Aorta (tissue), 5 donors: Measurements from ENCODE around the gene PRKAG2. TPM values are rescaled to one million over a fixed set of nuclear protein-coding genes. Genes with fewer than 3 reads are reported as not detected.
A peak's percentile ranks its signal among the peaks of the same experiment; 100 is the strongest.

Experiments
- ATAC-seq: fragments of 200-7000 bp; cut with Tn5 transposase; one replicate; pipeline ENCODE4 v1.9.1; 2022; ENCODE audit warnings: moderate library complexity; ENCODE audit not compliant: low FRiP score
- DNase-seq, 2 donors: peaks; one replicate each; pipeline ENCODE4 v3.0.0-alpha.2; 2020
- H3K27ac ChIP-seq, 2 donors: one replicate each; pipeline ENCODE4 v1.5.1; 2013; ENCODE audit warnings: low read length in 2 of 2, mild to moderate bottlenecking in 2 of 2, moderate library complexity in 2 of 2, control low read depth in 1 of 2, inconsistent platforms in 1 of 2, low read depth in 1 of 2
- H3K27me3 ChIP-seq, 2 donors: one replicate each; pipeline ENCODE4 v1.6.1; 2013; ENCODE audit warnings: control low read depth in 1 of 2, low read length in 1 of 2, mild to moderate bottlenecking in 1 of 2, moderate library complexity in 1 of 2; ENCODE audit not compliant: insufficient read depth in 2 of 2, control insufficient read depth in 1 of 2
- H3K36me3 ChIP-seq, 2 donors: one replicate each; pipeline ENCODE4 v1.6.1; 2013; ENCODE audit warnings: control low read depth in 1 of 2, low read length in 1 of 2, mild to moderate bottlenecking in 1 of 2; ENCODE audit not compliant: insufficient read depth in 2 of 2, control insufficient read depth in 1 of 2
- H3K4me1 ChIP-seq, 2 donors: one replicate each; pipeline ENCODE4 v1.6.1; 2013; ENCODE audit warnings: low read length in 2 of 2, control low read depth in 1 of 2, mild to moderate bottlenecking in 1 of 2, moderate library complexity in 1 of 2; ENCODE audit not compliant: insufficient read depth in 2 of 2, control insufficient read depth in 1 of 2
- H3K4me3 ChIP-seq, 2 donors: one replicate each; pipeline ENCODE4 v1.5.1; 2013; ENCODE audit warnings: low read length in 2 of 2, control low read depth in 1 of 2, mild to moderate bottlenecking in 1 of 2
- H3K9me3 ChIP-seq: one replicate; pipeline ENCODE4 v1.6.1; 2013; ENCODE audit warnings: mild to moderate bottlenecking, low read length; ENCODE audit not compliant: control insufficient read depth
- WGBS, 2 donors: extraction: QIAGEN DNeasy Blood & Tissue Kit; methylation state at CpG; one replicate each; pipeline ENCODE4 v1.1.7; 2013; 5-methylcytosine and 5-hydroxymethylcytosine counted together
- intact Hi-C, 2 donors: fragments of 100-400 bp; cut with DNase I; formaldehyde crosslinking; loops; one replicate each; pipeline versions ENCODE4 v1.14.2 to v1.15.0; 2022
- polyA plus RNA-seq, 2 donors: library from polyadenylated mRNA; stranded (reverse); fragments of 200-250 nt; gene quantifications; one replicate each; pipeline ENCODE4 v1.2.3, GENCODE V29; 2013
- total RNA-seq, 2 donors: library from RNA; stranded (reverse); fragmentation: NEBNext Ultra II Directional; extraction: Animal tissue kit (Norgen Biotek cat#: 25700); gene quantifications; one replicate each; pipeline ENCODE4 v1.2.1, GENCODE V29; 2021
- donor health status: healthy with polysubstance abuse.
- donor health status: Bipolar disorder and iron deficiency.
- donor health status: DM: no; HTN: no; CAD: no.
- donor health status: DM: no; HTN: no; CAD: no.
- donor health status: DM: yes; HTN: yes; CAD: no.

Gene PRKAG2
- total and polyA plus RNA-seq, 4 donors = 34.0 to 69.9 (median 52.6) TPM

DNA sequence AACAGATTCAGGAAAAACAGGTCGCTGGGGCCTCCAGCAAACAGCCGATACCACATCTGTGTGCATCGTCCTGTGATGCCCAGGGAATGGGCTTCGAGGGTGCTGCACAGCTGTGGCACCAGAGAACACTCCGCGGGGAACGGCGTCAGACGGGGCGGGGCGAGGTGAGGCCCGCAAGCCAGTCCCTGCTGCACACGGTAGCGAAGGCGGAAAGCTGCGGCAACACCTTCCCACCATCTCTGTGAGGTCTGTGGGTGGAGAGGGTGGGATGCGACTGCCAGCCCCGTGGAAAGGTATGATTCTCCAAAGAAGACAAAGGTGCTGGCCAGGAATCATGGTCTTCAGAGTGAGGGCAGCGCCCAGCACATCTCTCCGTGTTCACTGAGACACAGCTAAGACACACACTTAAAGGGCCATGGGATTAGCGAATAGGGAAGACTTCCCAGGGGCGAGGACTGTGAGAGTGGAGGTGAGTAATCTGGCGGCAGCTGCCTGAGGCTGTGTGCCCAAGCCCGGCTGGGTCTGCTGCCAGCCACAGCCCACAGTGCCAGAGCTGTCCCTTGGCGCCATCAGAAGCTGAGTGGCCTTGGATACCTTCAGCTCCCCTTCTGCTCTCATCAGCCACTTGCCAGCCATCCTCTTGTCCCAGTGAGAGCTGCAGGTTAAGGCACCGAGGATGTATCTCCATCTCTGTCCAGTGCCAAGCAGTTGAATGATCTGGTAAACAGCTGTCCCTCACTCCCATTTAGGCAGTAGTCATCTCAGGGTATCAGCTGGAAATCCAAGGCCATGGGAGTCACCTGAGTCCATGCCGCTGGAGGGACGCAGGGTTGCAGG is 17.6 kb downstream of the PRKAG2 start:
- intact Hi-C loops = no loop called here
- ATAC-seq (no peak), DNase-seq (peak; percentile 28 to 55)
- no peaks in the 10 kb centered on the region for H3K4me1 ChIP-seq
- 73 to 77% methylated on average over 28 of the region's 28 CpGs for WGBS, 2 donors
- no peak overlapping the region for H3K27ac ChIP-seq
- H3K4me3 ChIP-seq = no peak overlapping the region
- no peaks in the 10 kb centered on the region for H3K9me3 ChIP-seq
- no peaks in the 10 kb centered on the region for H3K27me3 ChIP-seq
- no peaks in the 10 kb centered on the region for H3K36me3 ChIP-seq

- intact Hi-C loops = no loop called here
- Histone ChIP-seq H3K9me3 (no peaks in the 10 kb centered on the region), H3K27ac (no peak overlapping the region), H3K36me3 (no peaks in the 10 kb centered on the region), H3K4me1 (no peaks in the 10 kb centered on the region), H3K27me3 (no peaks in the 10 kb centered on the region), H3K4me3 (no peak overlapping the region)
- ATAC-seq (no peak), DNase-seq (peak; percentile 30 to 39)
- WGBS, 2 donors = 84 to 91% methylated on average over 5 of the region's 5 CpGs
Observed at GRCh38 chr7:151858456-151858855, 18.5 kb downstream of the PRKAG2 start.

DNA sequence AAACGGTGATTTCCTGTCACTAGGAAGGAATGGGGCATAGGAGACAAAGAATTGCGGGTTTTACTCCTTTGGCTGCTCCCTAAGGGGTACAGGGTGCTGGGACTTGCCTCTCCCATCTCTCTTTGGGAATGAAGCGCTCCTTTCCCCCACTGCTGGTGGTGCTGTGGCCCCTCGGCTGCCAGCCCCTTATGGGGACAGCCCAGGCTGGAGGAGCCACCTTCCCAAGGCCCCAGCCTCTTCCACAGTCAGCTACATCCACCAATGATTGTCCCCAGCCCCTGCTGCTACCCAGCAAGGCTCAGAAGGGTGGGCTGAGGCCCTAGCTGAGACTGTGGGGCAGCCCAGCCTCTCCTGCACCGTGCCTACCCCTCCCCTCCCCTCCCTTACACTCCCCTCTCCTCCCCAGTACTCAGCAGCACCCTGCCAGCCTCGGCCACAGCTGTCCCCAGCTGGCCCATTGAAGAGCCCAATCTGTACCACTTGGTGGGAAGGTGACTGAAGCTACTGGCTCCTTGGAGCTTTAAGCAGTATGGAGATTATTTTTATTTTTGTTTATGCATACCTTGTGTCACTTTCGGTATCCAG is 19.0 kb downstream of the PRKAG2 start:
- H3K4me1 ChIP-seq = no peaks in the 10 kb centered on the region
- intact Hi-C loops = no loop called here
- H3K9me3 ChIP-seq = no peaks in the 10 kb centered on the region
- peak; percentile 11 to 62 for DNase-seq
- H3K36me3 ChIP-seq = no peaks in the 10 kb centered on the region
- no peak overlapping the region for H3K4me3 ChIP-seq
- no peak overlapping the region for H3K27ac ChIP-seq
- no peak for ATAC-seq
- H3K27me3 ChIP-seq = no peaks in the 10 kb centered on the region
- WGBS, 2 donors = 81 to 84% methylated on average over 7 of the region's 7 CpGs

DNA sequence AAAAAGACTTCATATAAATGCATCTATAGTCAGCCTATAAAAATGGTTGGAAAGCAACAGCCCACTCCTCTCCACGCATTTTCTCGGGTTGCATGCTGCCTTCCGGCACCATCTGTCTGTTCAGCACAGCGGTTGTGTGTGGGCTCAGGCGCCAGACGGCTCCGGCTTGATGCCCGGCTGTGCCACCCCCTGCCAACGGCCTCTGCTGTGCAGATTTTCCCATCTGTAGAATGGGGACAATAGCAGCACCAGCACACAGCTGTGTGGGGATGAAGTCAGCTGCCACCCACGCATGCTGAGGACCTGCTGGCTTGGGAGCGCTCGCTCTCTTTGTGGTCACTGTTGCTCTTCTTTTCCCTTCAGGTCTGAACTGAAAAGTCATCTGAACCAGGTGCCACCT is 19.5 kb downstream of the PRKAG2 start:
- Histone ChIP-seq H3K4me1 (no peaks in the 10 kb centered on the region), H3K27ac (no peak overlapping the region), H3K27me3 (no peaks in the 10 kb centered on the region), H3K36me3 (no peaks in the 10 kb centered on the region), H3K9me3 (no peaks in the 10 kb centered on the region), H3K4me3 (no peak overlapping the region)
- DNase-seq = peak; percentile 12 to 55
- no peak for ATAC-seq
- intact Hi-C loops = no loop called here
- 92 to 93% methylated on average over 12 of the region's 12 CpGs for WGBS, 2 donors

GRCh38 chr7:151856516-151856915 is 20.4 kb downstream of the PRKAG2 start:
- Histone ChIP-seq H3K4me3 (no peak overlapping the region), H3K27ac (no peak overlapping the region), H3K27me3 (no peaks in the 10 kb centered on the region), H3K36me3 (no peaks in the 10 kb centered on the region), H3K9me3 (no peaks in the 10 kb centered on the region), H3K4me1 (no peaks in the 10 kb centered on the region)
- WGBS, 2 donors = 89% methylated on average over 16 of the region's 16 CpGs
- intact Hi-C loops = no loop called here
- no peak for ATAC-seq
- DNase-seq = no peak

DNA sequence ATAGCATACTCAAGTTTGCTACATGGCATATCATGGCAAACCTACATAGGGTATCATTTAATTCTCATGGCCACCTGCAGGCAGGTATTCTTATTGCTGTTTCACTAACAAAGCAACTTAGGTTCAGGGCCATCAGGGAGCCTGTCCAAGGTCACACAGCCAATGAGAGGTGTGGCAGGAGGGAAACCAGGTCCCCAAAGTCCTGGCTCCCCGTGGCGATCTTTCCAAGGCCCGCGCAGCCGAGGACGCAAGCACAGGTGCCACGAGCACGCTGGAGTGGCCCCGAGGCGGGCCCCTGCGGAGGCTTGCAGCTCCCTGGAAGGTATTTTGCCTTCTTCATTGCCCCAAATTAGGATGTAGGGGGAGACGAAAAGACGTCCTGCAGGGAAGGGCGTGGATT is 20.8 kb downstream of the PRKAG2 start:
- Histone ChIP-seq H3K27me3 (no peaks in the 10 kb centered on the region), H3K4me1 (no peaks in the 10 kb centered on the region), H3K9me3 (no peaks in the 10 kb centered on the region), H3K4me3 (no peak overlapping the region), H3K27ac (no peak overlapping the region), H3K36me3 (no peaks in the 10 kb centered on the region)
- ATAC-seq (no peak), DNase-seq (peak in 1 of 2 donors; percentile 56)
- WGBS, 2 donors = 93 to 94% methylated on average over 14 of the region's 14 CpGs
- intact Hi-C loops = no loop called here

- H3K4me3 ChIP-seq = no peak overlapping the region
- H3K4me1 ChIP-seq = no peaks in the 10 kb centered on the region
- no peak for ATAC-seq
- no peaks in the 10 kb centered on the region for H3K36me3 ChIP-seq
- no peak overlapping the region for H3K27ac ChIP-seq
- no peaks in the 10 kb centered on the region for H3K9me3 ChIP-seq
- H3K27me3 ChIP-seq = no peaks in the 10 kb centered on the region
- DNase-seq = no peak
- intact Hi-C loops = no loop called here
- 83 to 86% methylated on average over 7 of the region's 7 CpGs for WGBS, 2 donors
Observed at GRCh38 chr7:151854720-151855071, 22.2 kb downstream of the PRKAG2 start.

DNA sequence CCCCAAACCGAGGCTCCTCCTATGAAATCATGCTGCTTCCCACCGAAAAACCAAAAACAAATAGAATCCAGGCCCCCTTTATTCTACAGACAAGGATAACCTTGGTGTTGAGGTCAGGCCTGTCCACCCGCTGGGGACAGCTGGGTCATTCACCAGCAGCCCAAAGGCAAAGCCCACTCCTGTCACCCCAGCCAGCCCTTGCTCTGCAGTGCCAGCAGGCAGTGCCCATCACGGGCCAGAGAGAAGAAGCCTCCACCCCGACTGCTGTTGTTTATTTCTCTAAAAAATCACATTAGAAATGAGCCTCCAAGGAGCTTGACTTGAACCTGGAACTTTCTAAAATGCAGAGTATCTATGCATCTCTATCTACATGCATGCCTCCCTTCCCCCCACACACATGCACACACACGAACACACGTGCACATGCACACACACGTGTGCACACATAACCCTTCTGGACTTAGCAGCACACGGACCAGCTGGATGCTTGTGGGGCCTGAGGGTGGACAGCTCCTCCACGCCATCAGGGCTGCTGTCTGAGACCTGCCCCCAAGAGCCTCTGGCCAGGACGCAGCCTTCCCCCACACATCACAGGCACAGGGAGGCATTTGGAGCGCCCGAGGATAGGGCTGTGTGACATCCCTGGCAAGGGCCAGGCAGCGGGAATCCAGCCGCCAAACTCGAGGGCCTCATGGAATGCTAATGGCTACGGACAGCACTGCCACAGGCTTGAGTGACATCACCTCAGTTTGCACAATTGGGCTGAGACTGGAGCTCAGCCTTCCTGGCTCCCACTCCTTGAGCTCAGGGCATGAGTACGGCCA is 22.8 kb downstream of the PRKAG2 start:
- H3K9me3 ChIP-seq = no peaks in the 10 kb centered on the region
- intact Hi-C loops = no loop called here
- no peaks in the 10 kb centered on the region for H3K4me1 ChIP-seq
- no peak overlapping the region for H3K4me3 ChIP-seq
- no peaks in the 10 kb centered on the region for H3K27me3 ChIP-seq
- whole genome bisulfite sequencing, 2 donors = 73 to 77% methylated on average over 18 of the region's 18 CpGs
- peak; percentile 37 to 74 for DNase-seq
- H3K36me3 ChIP-seq = no peaks in the 10 kb centered on the region
- no peak overlapping the region for H3K27ac ChIP-seq
- peak; percentile 34 for ATAC-seq
